ENCODE measurements around the gene TRABD2B. TPM values are rescaled to one million over a fixed set of nuclear protein-coding genes. Genes with fewer than 3 reads are reported as not detected.

Gene TRABD2B
- total RNA-seq, 1 donor from 2014 or later = 0.89 TPM

- H3K27me3 Mint-ChIP-seq (ENCODE audit: low read depth, unreplicated experiment) = peaks cover 12% of the 10 kb centered on the region
- H3K4me1 ChIP-seq (ENCODE audit: insufficient read depth, low read length) = no peaks in the 10 kb centered on the region
- H3K4me3 Mint-ChIP-seq (ENCODE audit: unreplicated experiment) = no peak overlapping the region
- no peak for FAIRE-seq
- no peak overlapping the region for H3K27ac ChIP-seq (ENCODE audit: low read depth, low read length)
- no peak overlapping the region for H3K4me3 ChIP-seq (ENCODE audit: insufficient read depth, low read depth, low read length)
- H4K20me1 ChIP-seq (ENCODE audit: insufficient read depth, low read length) = no peaks in the 10 kb centered on the region
- peaks cover 41% of the 10 kb centered on the region for H3K4me1 Mint-ChIP-seq (ENCODE audit: low read depth, unreplicated experiment)
- no peak for DNase-seq (ENCODE audit: low read depth)
- no peak overlapping the region for H3K27ac Mint-ChIP-seq (ENCODE audit: unreplicated experiment)
- H3K27me3 ChIP-seq (ENCODE audit: insufficient read depth, low read length) = no peaks in the 10 kb centered on the region
- no peak overlapping the region for H2AFZ ChIP-seq (ENCODE audit: low read depth, low read length)
- H3K36me3 Mint-ChIP-seq (ENCODE audit: low read depth, unreplicated experiment) = no peaks in the 10 kb centered on the region
- no peak overlapping the region for H3K9ac ChIP-seq (ENCODE audit: low read length)
- H3K9me3 Mint-ChIP-seq (ENCODE audit: unreplicated experiment) = peaks cover 4% of the 10 kb centered on the region
- H3K4me2 ChIP-seq (ENCODE audit: low read length) = no peak overlapping the region
- no peaks in the 10 kb centered on the region for H3K36me3 ChIP-seq (ENCODE audit: insufficient read depth, low read length)
- no peaks in the 10 kb centered on the region for H3K79me2 ChIP-seq (ENCODE audit: insufficient read depth, low read length)
- H3K9me3 ChIP-seq (ENCODE audit: insufficient read depth, low read depth, low read length) = no peaks in the 10 kb centered on the region
- TF ChIP-seq CTCF (IDR thresholded peaks at IDR 0.05; ENCODE audit: insufficient read depth, low read depth, low read length) (no peak), EZH2 (IDR thresholded peaks at IDR 0.05; ENCODE audit: insufficient read depth, low read length) (no peak)
These were observed 38.4 kb upstream of the TRABD2B start for GRCh38 chr1:48035371-48036141.

GRCh38 chr1:48033495-48034045, 36.4 kb upstream of the TRABD2B start:
- Histone ChIP-seq H3K79me2 (ENCODE audit: insufficient read depth, low read length) (no peaks in the 10 kb centered on the region), H3K4me1 (ENCODE audit: insufficient read depth, low read length) (no peaks in the 10 kb centered on the region), H3K27me3 (ENCODE audit: insufficient read depth, low read length) (peaks cover 2% of the 10 kb centered on the region), H3K36me3 (ENCODE audit: insufficient read depth, low read length) (no peaks in the 10 kb centered on the region), H3K27ac (ENCODE audit: low read depth, low read length) (no peak overlapping the region), H2AFZ (ENCODE audit: low read depth, low read length) (no peak overlapping the region), H4K20me1 (ENCODE audit: insufficient read depth, low read length) (no peaks in the 10 kb centered on the region), H3K9me3 (ENCODE audit: insufficient read depth, low read depth, low read length) (no peaks in the 10 kb centered on the region), H3K4me2 (ENCODE audit: low read length) (no peak overlapping the region), H3K4me3 (ENCODE audit: insufficient read depth, low read depth, low read length) (no peak overlapping the region), H3K9ac (ENCODE audit: low read length) (no peak overlapping the region)
- H3K27ac Mint-ChIP-seq (ENCODE audit: unreplicated experiment) = no peak overlapping the region
- peaks cover 9% of the 10 kb centered on the region for H3K27me3 Mint-ChIP-seq (ENCODE audit: low read depth, unreplicated experiment)
- peaks cover 4% of the 10 kb centered on the region for H3K9me3 Mint-ChIP-seq (ENCODE audit: unreplicated experiment)
- no peak overlapping the region for H3K4me3 Mint-ChIP-seq (ENCODE audit: unreplicated experiment)
- peaks cover 28% of the 10 kb centered on the region for H3K4me1 Mint-ChIP-seq (ENCODE audit: low read depth, unreplicated experiment)
- no peaks in the 10 kb centered on the region for H3K36me3 Mint-ChIP-seq (ENCODE audit: low read depth, unreplicated experiment)
- TF ChIP-seq CTCF (IDR thresholded peaks at IDR 0.05; ENCODE audit: insufficient read depth, low read depth, low read length) = no peak
- TF ChIP-seq EZH2 (IDR thresholded peaks at IDR 0.05; ENCODE audit: insufficient read depth, low read length) = no peak
- FAIRE-seq (no peak), DNase-seq (ENCODE audit: low read depth) (no peak)

- Histone ChIP-seq H3K9me3 (ENCODE audit: insufficient read depth, low read depth, low read length) (no peaks in the 10 kb centered on the region), H3K4me2 (ENCODE audit: low read length) (no peak overlapping the region), H4K20me1 (ENCODE audit: insufficient read depth, low read length) (no peaks in the 10 kb centered on the region), H3K27ac (ENCODE audit: low read depth, low read length) (no peak overlapping the region), H3K4me3 (ENCODE audit: insufficient read depth, low read depth, low read length) (no peak overlapping the region), H3K27me3 (ENCODE audit: insufficient read depth, low read length) (peaks cover 2% of the 10 kb centered on the region), H3K4me1 (ENCODE audit: insufficient read depth, low read length) (no peaks in the 10 kb centered on the region), H3K79me2 (ENCODE audit: insufficient read depth, low read length) (no peaks in the 10 kb centered on the region), H3K9ac (ENCODE audit: low read length) (no peak overlapping the region), H3K36me3 (ENCODE audit: insufficient read depth, low read length) (no peaks in the 10 kb centered on the region), H2AFZ (ENCODE audit: low read depth, low read length) (no peak overlapping the region)
- no peak for DNase-seq (ENCODE audit: low read depth)
- no peak for TF ChIP-seq CTCF (IDR thresholded peaks at IDR 0.05; ENCODE audit: insufficient read depth, low read depth, low read length)
- TF ChIP-seq EZH2 (IDR thresholded peaks at IDR 0.05; ENCODE audit: insufficient read depth, low read length) = no peak
- Mint-ChIP-seq H3K4me3 (ENCODE audit: unreplicated experiment) (no peak overlapping the region), H3K27me3 (ENCODE audit: low read depth, unreplicated experiment) (peaks cover 9% of the 10 kb centered on the region), H3K4me1 (ENCODE audit: low read depth, unreplicated experiment) (peaks cover 18% of the 10 kb centered on the region), H3K27ac (ENCODE audit: unreplicated experiment) (no peak overlapping the region), H3K9me3 (ENCODE audit: unreplicated experiment) (peaks cover 4% of the 10 kb centered on the region), H3K36me3 (ENCODE audit: low read depth, unreplicated experiment) (no peaks in the 10 kb centered on the region)
- FAIRE-seq = no peak
These were observed 34.5 kb upstream of the TRABD2B start for GRCh38 chr1:48031676-48032075.
